ENCODE data around the gene GCNA. TPM values are rescaled to one million over a fixed set of nuclear protein-coding genes. Genes with fewer than 3 reads are reported as not detected.
A peak's percentile ranks its signal among the peaks of the same experiment; 100 is the strongest.

GCNA gene
- total RNA-seq, 6 experiments from 2014 or later = 0.37 to 1.7 (median 0.95) TPM

GRCh38 chrX:71533516-71533850, 44.8 kb upstream of the GCNA start:
- 12% methylated on average over 12 of the region's 12 CpGs for WGBS (ENCODE audit: insufficient coverage, low coverage, low lambda C conversion rate, missing lambda C conversion rate)
- DNase-seq = no peak
- H3K4me1 ChIP-seq = peaks cover 0 to 5% (median 2%) of the 10 kb centered on the region in 4 donors
- peak overlapping the region; percentile 35 to 69 (median 66) for H3K4me3 ChIP-seq
- H3K36me3 ChIP-seq = no peaks in the 10 kb centered on the region
- peak in 1 of 4 donors; percentile 3 for ATAC-seq
- intact Hi-C loops (cut with DNase I) = no loop called here
- H3K27ac ChIP-seq = peak overlapping the region; percentile 75 to 89 (median 81)
- H3K27me3 ChIP-seq = no peaks in the 10 kb centered on the region
- H3K9me3 ChIP-seq = no peaks in the 10 kb centered on the region
- TF ChIP-seq CTCF (IDR thresholded peaks at IDR 0.05) = no peak
- TF ChIP-seq POLR2A (IDR thresholded peaks at IDR 0.05) = no peak

DNA sequence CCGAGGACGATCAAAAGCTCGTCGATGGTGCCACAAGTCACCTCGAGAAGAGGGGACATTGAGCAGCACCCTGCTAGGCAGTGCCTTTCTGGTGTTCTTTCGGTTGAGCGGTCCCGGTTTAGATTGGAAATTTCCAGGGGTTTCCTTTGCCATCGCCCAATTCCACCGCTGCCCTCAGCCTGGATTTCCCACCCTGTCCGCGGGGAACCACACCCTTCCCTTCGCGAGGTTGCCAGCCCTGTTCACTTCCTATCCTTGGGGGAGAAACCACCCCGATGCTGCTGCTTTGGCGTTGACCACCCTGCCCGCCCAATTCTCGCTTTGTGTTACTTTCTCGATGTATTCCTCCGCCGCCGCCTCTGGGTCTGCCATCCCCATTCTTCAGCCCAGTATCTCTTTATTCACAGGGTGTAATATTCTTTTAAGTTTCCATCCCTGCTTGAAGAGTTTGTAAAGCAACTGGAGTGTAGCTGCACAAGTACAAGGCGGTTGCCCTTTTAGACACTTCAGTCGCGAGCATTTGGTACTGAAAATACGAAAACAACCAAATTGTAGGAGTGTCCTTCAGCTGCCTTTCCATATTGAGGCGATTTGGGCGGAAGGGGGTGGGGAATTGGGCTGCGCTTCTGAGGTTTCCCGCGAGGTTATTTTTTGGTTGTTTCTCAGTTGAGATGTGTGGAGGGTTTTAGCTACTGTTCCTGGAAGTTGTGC, 44.2 kb upstream of the GCNA start:
- peak; percentile 31 to 59 (median 56) for DNase-seq
- Histone ChIP-seq H3K4me1 (peaks cover 0 to 7% (median 2%) of the 10 kb centered on the region in 4 donors), H3K27me3 (no peaks in the 10 kb centered on the region), H3K27ac (peak overlapping the region; percentile 75 to 89 (median 81)), H3K9me3 (no peaks in the 10 kb centered on the region), H3K4me3 (peak overlapping the region; percentile 35 to 69 (median 66)), H3K36me3 (no peaks in the 10 kb centered on the region)
- peak; percentile 18 to 40 (median 29) for ATAC-seq
- TF ChIP-seq CTCF (IDR thresholded peaks at IDR 0.05) (no peak), POLR2A (IDR thresholded peaks at IDR 0.05) (peak; percentile 13)
- intact Hi-C loops (cut with DNase I) = no loop called here
- WGBS (ENCODE audit: insufficient coverage, low coverage, low lambda C conversion rate, missing lambda C conversion rate) = 24% methylated on average over 23 of the region's 31 CpGs

DNA sequence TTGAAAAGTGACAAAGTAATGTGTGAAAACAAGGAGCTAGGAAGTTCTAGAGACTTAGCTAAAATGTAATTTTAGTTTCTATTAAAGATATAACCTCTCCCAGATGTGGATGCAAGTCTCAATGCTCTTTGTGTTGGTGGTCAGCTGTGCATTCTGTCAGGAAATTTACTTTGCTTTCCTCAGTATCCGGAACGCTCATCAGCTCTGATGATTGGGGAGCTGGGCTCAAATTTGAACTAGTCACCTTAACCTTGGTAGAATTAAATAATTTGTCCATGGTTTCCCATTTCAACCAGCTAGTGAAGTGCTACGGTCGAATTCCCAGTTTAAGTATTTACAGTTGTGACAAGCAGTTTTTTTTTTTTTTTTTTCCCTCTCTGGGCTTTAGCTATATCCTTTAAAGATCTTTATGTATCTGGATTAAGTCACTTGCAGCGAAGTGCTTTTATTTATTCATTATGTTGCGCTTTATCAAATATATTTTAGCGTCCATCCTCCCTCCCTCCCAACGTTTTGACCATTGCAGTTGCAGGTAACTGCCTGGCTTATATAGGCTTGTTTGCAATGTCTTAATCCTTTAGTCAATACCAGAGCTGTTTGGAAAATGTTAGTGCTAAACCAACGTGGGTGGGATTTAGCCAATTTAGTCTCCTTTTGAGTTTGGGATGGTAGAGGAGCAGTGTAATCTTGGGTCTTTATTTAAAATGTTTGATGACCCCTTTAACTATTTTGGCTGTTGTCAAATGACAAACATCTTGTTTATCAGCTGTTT, 43.3 kb upstream of the GCNA start:
- ATAC-seq = no peak
- intact Hi-C loops (cut with DNase I) = no loop called here
- peak overlapping the region in 1 of 3 donors; percentile 75 for H3K27ac ChIP-seq
- 22% methylated on average over 9 of the region's 9 CpGs for WGBS (ENCODE audit: insufficient coverage, low coverage, low lambda C conversion rate, missing lambda C conversion rate)
- no peaks in the 10 kb centered on the region for H3K9me3 ChIP-seq
- no peak for TF ChIP-seq CTCF (IDR thresholded peaks at IDR 0.05)
- DNase-seq = no peak
- no peaks in the 10 kb centered on the region for H3K36me3 ChIP-seq
- no peaks in the 10 kb centered on the region for H3K27me3 ChIP-seq
- H3K4me3 ChIP-seq = peak overlapping the region; percentile 35 to 69 (median 66)
- peaks cover 0 to 16% (median 2%) of the 10 kb centered on the region in 4 donors for H3K4me1 ChIP-seq

GRCh38 chrX:71536285-71536684, 42.0 kb upstream of the GCNA start:
- no peak for TF ChIP-seq CTCF (IDR thresholded peaks at IDR 0.05)
- TF ChIP-seq POLR2A (IDR thresholded peaks at IDR 0.05) = no peak
- 23% methylated on average over 5 of the region's 5 CpGs for WGBS (ENCODE audit: insufficient coverage, low coverage, low lambda C conversion rate, missing lambda C conversion rate)
- Histone ChIP-seq H3K27me3 (no peaks in the 10 kb centered on the region), H3K36me3 (no peaks in the 10 kb centered on the region), H3K9me3 (no peaks in the 10 kb centered on the region), H3K27ac (no peak overlapping the region), H3K4me1 (peaks cover 0 to 19% (median 2%) of the 10 kb centered on the region in 4 donors), H3K4me3 (no peak overlapping the region)
- intact Hi-C loops (cut with DNase I) = no loop called here
- ATAC-seq (no peak), DNase-seq (no peak)
